H9 (cell line): Measurements from ENCODE around the gene ANKFY1. TPM values are rescaled to one million over a fixed set of nuclear protein-coding genes. Genes with fewer than 3 reads are reported as not detected.

Experiments
- DNase-seq: peaks from one replicate; pipeline ENCODE4 v3.0.0-alpha.2; 2017
- H2AFZ ChIP-seq: one replicate; pipeline ENCODE4 v1.6.1; 2013; ENCODE audit warnings: mild to moderate bottlenecking, low read length, control low read depth, moderate library complexity
- H2AK5ac ChIP-seq: 2 replicates; pipeline ENCODE4 v1.6.1; 2013; ENCODE audit warnings: low read length, control low read depth, mixed read lengths; ENCODE audit not compliant: insufficient read length
- H2BK120ac ChIP-seq: one replicate; pipeline ENCODE4 v1.6.1; 2013; ENCODE audit warnings: low read depth, mild to moderate bottlenecking, low read length, control low read depth, inconsistent platforms; ENCODE audit not compliant: poor library complexity, severe bottlenecking
- H2BK12ac ChIP-seq: 2 replicates; pipeline ENCODE4 v1.6.1; 2013; ENCODE audit warnings: low read length, control low read depth, mixed read lengths, low read depth; ENCODE audit not compliant: insufficient read length
- H2BK15ac ChIP-seq: 2 replicates; pipeline ENCODE4 v1.6.1; 2013; ENCODE audit warnings: low read depth, low read length, control low read depth
- H2BK20ac ChIP-seq: one replicate; pipeline ENCODE4 v1.6.1; 2013; ENCODE audit warnings: low read depth, mild to moderate bottlenecking, low read length, control low read depth, inconsistent platforms; ENCODE audit not compliant: poor library complexity, severe bottlenecking
- H2BK5ac ChIP-seq: 2 replicates; pipeline ENCODE4 v1.6.1; 2013; ENCODE audit warnings: low read length, control low read depth, mixed read lengths; ENCODE audit not compliant: insufficient read length
- H3K14ac ChIP-seq: 2 replicates; pipeline ENCODE4 v1.6.1; 2013; ENCODE audit warnings: low read length, control low read depth; ENCODE audit not compliant: insufficient read depth
- H3K18ac ChIP-seq: 2 replicates; pipeline ENCODE4 v1.6.1; 2013; ENCODE audit warnings: low read depth, mild to moderate bottlenecking, mixed read lengths, low read length, control low read depth; ENCODE audit not compliant: insufficient read length
- H3K23ac ChIP-seq: 2 replicates; pipeline ENCODE4 v1.6.1; 2013; ENCODE audit warnings: low read length, control low read depth, mixed read lengths, low read depth; ENCODE audit not compliant: insufficient read length
- H3K23me2 ChIP-seq: 2 replicates; pipeline ENCODE4 v1.6.1; 2013; ENCODE audit warnings: low read depth, mild to moderate bottlenecking, mixed read lengths, low read length, control low read depth; ENCODE audit not compliant: insufficient read length, poor library complexity, severe bottlenecking
- H3K27ac ChIP-seq: 2 replicates; pipeline ENCODE4 v1.5.1; 2013; ENCODE audit warnings: low read length, control low read depth, mixed read lengths, low read depth; ENCODE audit not compliant: insufficient read length
- H3K27me3 ChIP-seq: 2 replicates; pipeline ENCODE4 v1.6.1; 2013; ENCODE audit warnings: low read length, control low read depth, inconsistent platforms; ENCODE audit not compliant: insufficient read depth
- H3K4ac ChIP-seq: 2 replicates; pipeline ENCODE4 v1.6.1; 2013; ENCODE audit warnings: low read depth, mild to moderate bottlenecking, control low read depth, inconsistent platforms, low read length, moderate library complexity
- H3K4me1 ChIP-seq: 2 replicates; pipeline ENCODE4 v1.6.1; 2013; ENCODE audit warnings: low read length, control low read depth, inconsistent platforms; ENCODE audit not compliant: insufficient read depth
- H3K4me2 ChIP-seq: 2 replicates; pipeline ENCODE4 v1.6.1; 2013; ENCODE audit warnings: low read length, control low read depth, mixed read lengths; ENCODE audit not compliant: insufficient read length, insufficient read depth
- H3K56ac ChIP-seq: 2 replicates; pipeline ENCODE4 v1.6.1; 2013; ENCODE audit warnings: low read depth, mild to moderate bottlenecking, mixed read lengths, low read length, control low read depth; ENCODE audit not compliant: insufficient read length
- H3K79me1 ChIP-seq: 2 replicates; pipeline ENCODE4 v1.6.1; 2013; ENCODE audit warnings: low read depth, mild to moderate bottlenecking, moderate library complexity, low read length, control low read depth, inconsistent platforms; ENCODE audit not compliant: insufficient read depth, poor library complexity, severe bottlenecking
- H3K79me2 ChIP-seq: 2 replicates; pipeline ENCODE4 v1.6.1; 2013; ENCODE audit warnings: low read length, control low read depth, inconsistent platforms; ENCODE audit not compliant: insufficient read depth
- H3K9ac ChIP-seq: 2 replicates; pipeline ENCODE4 v1.6.1; 2013; ENCODE audit warnings: low read length, control low read depth, mixed read lengths; ENCODE audit not compliant: insufficient read length; ENCODE audit errors: extremely low read depth
- H3K9me3 ChIP-seq: one replicate; pipeline ENCODE4 v1.6.1; 2013; ENCODE audit warnings: low read depth, low read length, inconsistent platforms; ENCODE audit not compliant: control insufficient read depth
- H3T11ph ChIP-seq: one replicate; pipeline ENCODE4 v1.6.1; 2013; ENCODE audit warnings: mild to moderate bottlenecking, low read length, control low read depth, inconsistent platforms
- H4K20me1 ChIP-seq: one replicate; pipeline ENCODE4 v1.6.1; 2013; ENCODE audit not compliant: control insufficient read depth, insufficient read length, insufficient read depth
- H4K5ac ChIP-seq: 2 replicates; pipeline ENCODE4 v1.6.1; 2013; ENCODE audit warnings: low read depth, mild to moderate bottlenecking, mixed read lengths, low read length, control low read depth; ENCODE audit not compliant: insufficient read length
- H4K8ac ChIP-seq: replicated peaks from 2 replicates; pipeline ENCODE4 v1.6.1; 2013; ENCODE audit warnings: low read length, control low read depth, mixed read lengths, low read depth; ENCODE audit not compliant: insufficient read length
- H4K91ac ChIP-seq: 2 replicates; pipeline ENCODE4 v1.6.1; 2013; ENCODE audit warnings: low read depth, mild to moderate bottlenecking, moderate library complexity, mixed read lengths, low read length, control low read depth; ENCODE audit not compliant: insufficient read length
- H3K27ac Mint-ChIP-seq, 3 experiments: 2 replicates in 2 of 3; 3 replicates in 1 of 3; pipeline ENCODE4 v1.8.0; 2020 to 2021; ENCODE audit warnings: mixed read lengths in 3 of 3, mild to moderate bottlenecking in 1 of 3, moderate library complexity in 1 of 3
- H3K27me3 Mint-ChIP-seq: 2 replicates; pipeline ENCODE4 v1.8.0; 2021; ENCODE audit warnings: low read depth, mild to moderate bottlenecking, moderate library complexity, mixed read lengths
- H3K36me3 Mint-ChIP-seq, 3 experiments: 2 replicates in 2 of 3; 3 replicates in 1 of 3; pipeline ENCODE4 v1.8.0; 2020 to 2021; ENCODE audit warnings: low read depth in 3 of 3, mixed read lengths in 3 of 3; ENCODE audit not compliant: insufficient read depth in 1 of 3
- H3K4me1 Mint-ChIP-seq, 2 experiments: 2 replicates each; pipeline ENCODE4 v1.8.0; 2020; ENCODE audit warnings: mixed read lengths in 2 of 2
- H3K4me3 Mint-ChIP-seq, 2 experiments: 2 replicates in 1 of 2; 3 replicates in 1 of 2; pipeline ENCODE4 v1.8.0; 2020 to 2021; ENCODE audit warnings: mild to moderate bottlenecking in 2 of 2, mixed read lengths in 2 of 2, moderate library complexity in 1 of 2
- H3K9me3 Mint-ChIP-seq, 2 experiments: 2 replicates in 1 of 2; 3 replicates in 1 of 2; pipeline ENCODE4 v1.8.0; 2020; ENCODE audit warnings: mild to moderate bottlenecking in 2 of 2, mixed read lengths in 2 of 2, moderate library complexity in 1 of 2
- CTCF ChIP-seq: fragments of 200-600 bp; sonication (generic); conservative IDR thresholded peaks from 3 replicates; pipeline ENCODE4 v1.8.0; 2021; ENCODE audit warnings: antibody characterized with exemption, mild to moderate bottlenecking
- WGBS: extraction: QIAGEN DNeasy Blood & Tissue Kit; methylation state at CpG from one replicate; pipeline ENCODE4 v1.1.7; 2013; ENCODE audit warnings: missing lambda C conversion rate, low lambda C conversion rate, mixed read lengths; ENCODE audit not compliant: insufficient read length; ENCODE audit errors: extremely low coverage; 5-methylcytosine and 5-hydroxymethylcytosine counted together
- total RNA-seq: library from RNA; stranded (reverse); gene quantifications from 2 replicates; pipeline ENCODE4 v1.2.1, GENCODE V29; 2021

The ANKFY1 gene
- total RNA-seq, 1 experiment from 2014 or later = 51.9 TPM

- no peak overlapping the region for H2BK120ac ChIP-seq
- H2BK20ac ChIP-seq = no peak overlapping the region
- H3K56ac ChIP-seq = no peak overlapping the region
- Mint-ChIP-seq H3K9me3 (no peaks in the 10 kb centered on the region), H3K4me1 (peaks cover 11 to 13% of the 10 kb centered on the region in 2 experiments), H3K36me3 (peaks cover 23 to 76% (median 62%) of the 10 kb centered on the region in 3 experiments; a peak in 6 of 7 replicates), H3K27me3 (no peaks in the 10 kb centered on the region), H3K27ac (peak overlapping the region; percentile 45 to 80 (median 78); a peak in 6 of 7 replicates), H3K4me3 (no peak overlapping the region)
- no peak overlapping the region for H2BK15ac ChIP-seq
- H3K9ac ChIP-seq = no peak overlapping the region
- no peak overlapping the region; the same call in 1 of the 2 replicates for H3K14ac ChIP-seq
- no peak overlapping the region for H2BK12ac ChIP-seq
- peaks cover 15% of the 10 kb centered on the region for H3K79me1 ChIP-seq
- H3K4me2 ChIP-seq = no peak overlapping the region
- H3K18ac ChIP-seq = no peak overlapping the region
- no peak overlapping the region for H3T11ph ChIP-seq
- no peak overlapping the region for H4K5ac ChIP-seq
- H3K4ac ChIP-seq = no peak overlapping the region
- no peaks in the 10 kb centered on the region; the same call in 1 of the 2 replicates for H3K79me2 ChIP-seq
- H2AK5ac ChIP-seq = no peak overlapping the region
- H4K20me1 ChIP-seq = no peaks in the 10 kb centered on the region
- no peak overlapping the region for H4K8ac ChIP-seq
- TF ChIP-seq CTCF = no peak
- no peak overlapping the region for H3K27ac ChIP-seq
- no peaks in the 10 kb centered on the region for H3K23me2 ChIP-seq
- H3K4me1 ChIP-seq = no peaks in the 10 kb centered on the region
- no peak for DNase-seq
- no peak overlapping the region for H3K23ac ChIP-seq
- H2AFZ ChIP-seq = no peak overlapping the region
- H3K9me3 ChIP-seq = no peaks in the 10 kb centered on the region
- no peaks in the 10 kb centered on the region for H3K27me3 ChIP-seq
- WGBS = no CpG with 5 or more reads among the region's 5 CpGs
- no peak overlapping the region for H4K91ac ChIP-seq
- no peak overlapping the region for H2BK5ac ChIP-seq
Observed at GRCh38 chr17:4276514-4276913, 12.7 kb upstream of the ANKFY1 start.
